Measurements from ENCODE around the gene RABGGTA. TPM values are rescaled to one million over a fixed set of nuclear protein-coding genes. Genes with fewer than 3 reads are reported as not detected.
A peak's percentile ranks its signal among the peaks of the same experiment; 100 is the strongest.

Gene RABGGTA
- total and polyA plus RNA-seq, 9 of the 15 experiments (the other 6 are each of a cell fraction or from before 2014, with no cell fraction given) = 4.5 to 24.2 (median 15.5) TPM

DNA sequence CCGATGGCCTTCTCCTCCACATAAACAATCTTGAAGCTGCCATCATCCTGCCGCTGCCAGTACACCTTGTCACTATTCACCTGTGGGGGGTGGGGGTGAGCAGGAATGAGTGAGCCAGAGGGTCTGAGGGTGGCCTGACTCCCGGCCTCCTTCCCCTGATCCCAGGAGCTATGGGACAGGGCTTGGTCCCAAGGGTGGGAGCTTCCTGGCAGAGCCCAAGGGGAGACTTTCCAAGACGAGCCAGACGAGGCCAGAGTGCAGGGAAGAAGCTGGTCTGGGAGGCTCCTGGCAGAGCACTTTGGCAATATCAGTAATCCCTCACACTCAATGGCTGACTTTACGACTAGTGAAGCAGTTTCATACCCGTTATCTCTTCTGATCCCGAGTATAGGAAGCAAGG, 16.0 kb downstream of the RABGGTA start (continued):
- TF ChIP-seq POLR2AphosphoS5 (IDR thresholded peaks at IDR 0.05; ENCODE audit: control insufficient read depth, insufficient read depth, low read depth, low read length) = no peak
- no peak for TF ChIP-seq CCNT2 (IDR thresholded peaks at IDR 0.05; ENCODE audit: borderline replicate concordance, extremely low read depth, insufficient read length, low read depth, low read length)

DNA sequence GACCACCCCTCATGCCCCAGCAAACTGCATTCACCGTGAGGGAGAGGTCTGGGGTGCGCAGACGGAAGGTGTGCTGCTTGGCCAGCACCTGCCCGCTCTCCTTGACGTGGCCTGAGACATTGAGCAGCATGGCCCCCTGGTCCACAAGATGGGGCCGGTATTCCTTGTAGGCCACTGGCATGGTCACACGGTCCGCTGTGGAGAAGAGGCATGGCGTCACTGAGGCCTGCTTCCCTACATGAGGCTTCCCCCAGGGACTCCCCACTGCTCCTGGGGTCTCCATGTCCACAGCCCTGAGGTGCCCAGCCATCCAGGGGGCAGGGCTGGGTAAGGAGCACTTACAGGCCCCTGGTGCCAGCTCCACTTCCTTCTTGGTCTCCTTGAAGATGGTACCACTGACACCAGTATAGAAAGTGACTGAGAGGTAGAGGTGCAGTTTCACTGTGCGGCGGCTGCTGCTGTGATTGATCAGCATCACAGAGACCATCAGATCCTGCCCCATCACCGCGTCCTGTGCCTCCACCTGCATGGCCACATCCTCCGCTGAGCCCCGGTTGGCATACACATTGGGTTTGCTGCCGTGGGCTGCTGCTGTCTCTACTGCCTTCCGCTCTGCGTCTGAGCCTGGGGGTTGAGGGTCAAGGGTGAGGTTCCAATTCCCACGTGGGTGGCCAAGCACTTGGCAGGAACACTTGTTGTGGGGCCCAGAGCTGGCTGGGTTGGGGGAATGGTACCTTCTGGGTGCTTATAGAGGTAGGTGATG, 16.6 kb downstream of the RABGGTA start:
- H4K20me1 ChIP-seq (replicated peaks; ENCODE audit: control insufficient read depth, insufficient read depth, low read length) = no peaks in the 10 kb centered on the region
- H3K4me3 ChIP-seq = no peak overlapping the region
- no peak for ATAC-seq
- no peaks in the 10 kb centered on the region for H3K79me2 ChIP-seq (ENCODE audit: control insufficient read depth, insufficient read depth, low read length)
- 0 out of 4 replicates have a peak overlapping the region, but pooled peaks of 1 of the 2 experiments have one; percentile 13 for H3K9ac ChIP-seq (ENCODE audit: insufficient read depth in 1 of 2, low read depth in 2 of 2, low read length in 2 of 2)
- DNase-seq (ENCODE audit: extremely low read depth in 1 of 4, low spot score in 3 of 4) = no peak
- TF ChIP-seq SAFB (IDR thresholded peaks at IDR 0.05; ENCODE audit: borderline replicate concordance, low read depth, low read length) = no peak
- TF ChIP-seq, protein P1, sequence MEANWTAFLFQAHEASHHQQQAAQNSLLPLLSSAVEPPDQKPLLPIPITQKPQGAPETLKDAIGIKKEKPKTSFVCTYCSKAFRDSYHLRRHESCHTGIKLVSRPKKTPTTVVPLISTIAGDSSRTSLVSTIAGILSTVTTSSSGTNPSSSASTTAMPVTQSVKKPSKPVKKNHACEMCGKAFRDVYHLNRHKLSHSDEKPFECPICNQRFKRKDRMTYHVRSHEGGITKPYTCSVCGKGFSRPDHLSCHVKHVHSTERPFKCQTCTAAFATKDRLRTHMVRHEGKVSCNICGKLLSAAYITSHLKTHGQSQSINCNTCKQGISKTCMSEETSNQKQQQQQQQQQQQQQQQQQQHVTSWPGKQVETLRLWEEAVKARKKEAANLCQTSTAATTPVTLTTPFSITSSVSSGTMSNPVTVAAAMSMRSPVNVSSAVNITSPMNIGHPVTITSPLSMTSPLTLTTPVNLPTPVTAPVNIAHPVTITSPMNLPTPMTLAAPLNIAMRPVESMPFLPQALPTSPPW (CRISPR knock-in tag; IDR thresholded peaks at IDR 0.05) = no peak
- TF ChIP-seq, protein P2, sequence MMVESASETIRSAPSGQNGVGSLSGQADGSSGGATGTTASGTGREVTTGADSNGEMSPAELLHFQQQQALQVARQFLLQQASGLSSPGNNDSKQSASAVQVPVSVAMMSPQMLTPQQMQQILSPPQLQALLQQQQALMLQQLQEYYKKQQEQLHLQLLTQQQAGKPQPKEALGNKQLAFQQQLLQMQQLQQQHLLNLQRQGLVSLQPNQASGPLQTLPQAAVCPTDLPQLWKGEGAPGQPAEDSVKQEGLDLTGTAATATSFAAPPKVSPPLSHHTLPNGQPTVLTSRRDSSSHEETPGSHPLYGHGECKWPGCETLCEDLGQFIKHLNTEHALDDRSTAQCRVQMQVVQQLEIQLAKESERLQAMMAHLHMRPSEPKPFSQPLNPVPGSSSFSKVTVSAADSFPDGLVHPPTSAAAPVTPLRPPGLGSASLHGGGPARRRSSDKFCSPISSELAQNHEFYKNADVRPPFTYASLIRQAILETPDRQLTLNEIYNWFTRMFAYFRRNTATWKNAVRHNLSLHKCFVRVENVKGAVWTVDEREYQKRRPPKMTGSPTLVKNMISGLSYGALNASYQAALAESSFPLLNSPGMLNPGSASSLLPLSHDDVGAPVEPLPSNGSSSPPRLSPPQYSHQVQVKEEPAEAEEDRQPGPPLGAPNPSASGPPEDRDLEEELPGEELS (CRISPR knock-in tag; IDR thresholded peaks at IDR 0.05; ENCODE audit: borderline replicate concordance) = no peak
- no peak for TF ChIP-seq ZNF583 (CRISPR knock-in tag; IDR thresholded peaks at IDR 0.05)
- TF ChIP-seq CXXC5 (CRISPR knock-in tag; IDR thresholded peaks at IDR 0.05) = no peak
- TF ChIP-seq MTF1 (CRISPR knock-in tag; IDR thresholded peaks at IDR 0.05; ENCODE audit: borderline replicate concordance) = no peak
- TF ChIP-seq NFE2 (IDR thresholded peaks at IDR 0.05; ENCODE audit: low read depth) = no peak
- no peak for TF ChIP-seq ZNF184 (CRISPR knock-in tag; IDR thresholded peaks at IDR 0.05)
- FAIRE-seq = no peak
- no peaks in the 10 kb centered on the region for H3K27me3 ChIP-seq (ENCODE audit: control insufficient read depth in 2 of 2, insufficient read depth in 2 of 2, low read length in 2 of 2)
- intact Hi-C loops (cut with micrococcal nuclease) (no loop called here), in situ Hi-C loops (cut with MboI) (no loop called here)
- 88% methylated on average over 15 of the region's 19 CpGs for WGBS (ENCODE audit: insufficient coverage, low coverage, missing lambda C conversion rate)
- no peak overlapping the region for H3K4me2 ChIP-seq (ENCODE audit: insufficient read depth, low read length)
- POLR2A ChIA-PET = interaction anchor here (0.7 kb wide), 1 partner anchor 13 kb away, joined by 3 read pairs; no protein-coding TSS in a partner anchor
- BruUV-seq (replicated peaks) = no TSS peak
- H3K9me3 ChIP-seq (replicated peaks; ENCODE audit: control insufficient read depth, insufficient read depth, low read depth, low read length) = no peaks in the 10 kb centered on the region
- CTCF ChIA-PET (ENCODE audit: low intra/inter-chr PET ratio) = no interaction called here
- no peak overlapping the region for H3K27ac ChIP-seq (ENCODE audit: extremely low read depth, low read depth, low read length)
- H3K9me1 ChIP-seq (ENCODE audit: control insufficient read depth, insufficient read depth, low read length) = no peaks in the 10 kb centered on the region
- no peak overlapping the region for H2AFZ ChIP-seq (ENCODE audit: low read depth, low read length)
- H3K4me1 ChIP-seq (replicated peaks in 1 of 2; ENCODE audit: control insufficient read depth in 2 of 2, insufficient read depth in 2 of 2, low read length in 2 of 2) = peaks cover 22 to 41% of the 10 kb centered on the region in 2 experiments; a peak in 4 of 5 replicates
- no peaks in the 10 kb centered on the region; the same call in 1 of the 3 replicates for H3K36me3 ChIP-seq (ENCODE audit: control insufficient read depth, insufficient read depth, low read length)

All from K562 (cell line).